Measurements from ENCODE around the gene GLMN.

- no peak for TF ChIP-seq REST (IDR thresholded peaks at IDR 0.05; ENCODE audit: insufficient read depth in 1 of 2, low read depth in 2 of 2, low read length in 2 of 2)
- no peak for TF ChIP-seq POLR2AphosphoS5 (IDR thresholded peaks at IDR 0.05; ENCODE audit: low read depth, low read length)
- TF ChIP-seq TAF1 (IDR thresholded peaks at IDR 0.05; ENCODE audit: borderline replicate concordance, insufficient read depth, low read length) = no peak
- no peak for TF ChIP-seq SIN3A (IDR thresholded peaks at IDR 0.05; ENCODE audit: borderline replicate concordance, insufficient read depth, low read length)
- TF ChIP-seq FOXP2 (optimal IDR thresholded peaks at IDR 0.05; ENCODE audit: borderline replicate concordance, extremely low read depth, extremely low read length, insufficient read depth) = no peak
These were observed 21.6 kb downstream of the GLMN start for GRCh38 chr1:92277105-92277723.
